ENCODE measurements around the gene IBA57.

GRCh38 chr1:228194436-228194835 is 28.8 kb downstream of the IBA57 start:
- TF ChIP-seq CTCF (IDR thresholded peaks at IDR 0.05) = no peak
- no peak for TF ChIP-seq ZFX (IDR thresholded peaks at IDR 0.05; ENCODE audit: borderline replicate concordance)

Measured in 22Rv1 (cell line).